Naive thymus-derived CD8-positive, alpha-beta T cell (primary cell): ENCODE measurements around the gene RIMBP2. TPM values are rescaled to one million over a fixed set of nuclear protein-coding genes. Genes with fewer than 3 reads are reported as not detected.
"Not testable (repeated sequence)": the region's sequence is repeated elsewhere in the genome, so short reads cannot be mapped to it uniquely, and the experiment has no call there.

Source experiments
- ATAC-seq, 2 donors: fragments of 150-1000 bp; cut with Tn5 transposase in 1 of 2; sonication (Bioruptor Pico), chemical (Tn5 transposase) in 1 of 2; 1 replicate in 1 of 2; 2 replicates in 1 of 2; pipeline ENCODE4 v1.10.0; 2021; ENCODE audit warnings: mild to moderate bottlenecking in 2 of 2, moderate library complexity in 2 of 2
- POLR2A ChIA-PET: fragments of 350-600 bp; sonication (Branson Sonifier 250); formaldehyde crosslinking; loops from one replicate; lab custom pipeline; 2021; ENCODE audit warnings: antibody characterized with exemption; lab: Charles Lee
- DNase-seq, 10 donors: peaks; one replicate each; pipeline versions ENCODE4 v3.0.0 to v3.0.0-alpha.2; 2020 to 2022
- H3K27ac Mint-ChIP-seq, 10 donors: one replicate each; pipeline ENCODE4 v1.8.0; 2020 to 2022; ENCODE audit warnings: mild to moderate bottlenecking in 10 of 10, mixed read lengths in 10 of 10, moderate library complexity in 4 of 10, inconsistent platforms in 1 of 10
- H3K27me3 Mint-ChIP-seq, 5 donors: one replicate each; pipeline ENCODE4 v1.8.0; 2021 to 2022; ENCODE audit warnings: mixed read lengths in 5 of 5
- H3K36me3 Mint-ChIP-seq, 3 donors: one replicate each; pipeline ENCODE4 v1.8.0; 2020 to 2022; ENCODE audit warnings: mixed read lengths in 3 of 3, mild to moderate bottlenecking in 2 of 3, inconsistent platforms in 1 of 3
- H3K4me1 Mint-ChIP-seq, 4 donors: one replicate each; pipeline ENCODE4 v1.8.0; 2021 to 2022; ENCODE audit warnings: mixed read lengths in 4 of 4
- H3K4me3 Mint-ChIP-seq, 10 donors: one replicate each; pipeline ENCODE4 v1.8.0; 2020 to 2022; ENCODE audit warnings: mild to moderate bottlenecking in 10 of 10, mixed read lengths in 10 of 10, moderate library complexity in 6 of 10, inconsistent platforms in 1 of 10
- H3K9me3 Mint-ChIP-seq, 9 donors: one replicate each; pipeline ENCODE4 v1.8.0; 2020 to 2022; ENCODE audit warnings: mixed read lengths in 9 of 9, mild to moderate bottlenecking in 3 of 9, inconsistent platforms in 1 of 9, moderate library complexity in 1 of 9
- polyA plus RNA-seq, 3 donors: library from polyadenylated mRNA; unstranded; fragments of 300-500 nt; fragmentation: Illumina TruSeq; gene quantifications; one replicate each; pipeline ENCODE4 v1.2.3, GENCODE V29; 2021
- total RNA-seq, 8 experiments: library from RNA in 2 of 8; stranded (reverse) in 2 of 8; gene quantifications; one replicate each; pipeline ENCODE4 v1.2.3 and lab custom pipeline; 2021 to 2026

Gene RIMBP2
- total and polyA plus RNA-seq, 5 experiments from 2014 or later: not detected

GRCh38 chr12:130700492-130701401 is 15.4 kb downstream of the RIMBP2 start:
- ATAC-seq: no peak
- H3K4me1 Mint-ChIP-seq: no peaks in the 10 kb centered on the region
- H3K4me3 Mint-ChIP-seq: no peak overlapping the region
- POLR2A ChIA-PET: no interaction called here
- H3K27ac Mint-ChIP-seq: no peak overlapping the region
- peaks cover 0 to 25% (median 10%) of the 10 kb centered on the region in 5 donors for H3K27me3 Mint-ChIP-seq
- no peak for DNase-seq
- peaks cover 0 to 1% (median 0%) of the 10 kb centered on the region in 9 donors for H3K9me3 Mint-ChIP-seq
- H3K36me3 Mint-ChIP-seq: no peaks in the 10 kb centered on the region

- ATAC-seq (no peak), DNase-seq (no peak)
- Mint-ChIP-seq H3K4me3 (no peak overlapping the region), H3K9me3 (peaks cover 0 to 1% (median 0%) of the 10 kb centered on the region in 9 donors), H3K27me3 (peaks cover 4 to 36% (median 23%) of the 10 kb centered on the region in 5 donors), H3K36me3 (no peaks in the 10 kb centered on the region), H3K27ac (no peak overlapping the region), H3K4me1 (no peaks in the 10 kb centered on the region)
- POLR2A ChIA-PET: no interaction called here
These were observed 18.0 kb downstream of the RIMBP2 start for GRCh38 chr12:130698106-130698505.

- peaks cover 0 to 1% (median 0%) of the 10 kb centered on the region in 9 donors for H3K9me3 Mint-ChIP-seq
- peaks cover 4 to 42% (median 24%) of the 10 kb centered on the region in 5 donors for H3K27me3 Mint-ChIP-seq
- no peaks in the 10 kb centered on the region for H3K4me1 Mint-ChIP-seq
- POLR2A ChIA-PET: no interaction called here
- H3K4me3 Mint-ChIP-seq: no peak overlapping the region
- DNase-seq (no peak), ATAC-seq (no peak)
- no peak overlapping the region for H3K27ac Mint-ChIP-seq
- no peaks in the 10 kb centered on the region for H3K36me3 Mint-ChIP-seq
These were observed 19.6 kb downstream of the RIMBP2 start for GRCh38 chr12:130696379-130697100.

GRCh38 chr12:130695061-130695460 is 21.0 kb downstream of the RIMBP2 start:
- no peaks in the 10 kb centered on the region for H3K4me1 Mint-ChIP-seq
- ATAC-seq (no peak), DNase-seq (peak in 1 of 10 donors; percentile 28)
- H3K4me3 Mint-ChIP-seq: no peak overlapping the region
- no peak overlapping the region for H3K27ac Mint-ChIP-seq
- H3K27me3 Mint-ChIP-seq: peaks cover 4 to 42% (median 24%) of the 10 kb centered on the region in 5 donors
- peaks cover 0 to 1% (median 0%) of the 10 kb centered on the region in 9 donors for H3K9me3 Mint-ChIP-seq
- no peaks in the 10 kb centered on the region for H3K36me3 Mint-ChIP-seq
- POLR2A ChIA-PET: no interaction called here

- ATAC-seq (no peak), DNase-seq (peak in 1 of 10 donors; percentile 44)
- H3K27me3 Mint-ChIP-seq: peaks cover 4 to 41% (median 21%) of the 10 kb centered on the region in 5 donors
- H3K9me3 Mint-ChIP-seq: no peaks in the 10 kb centered on the region
- H3K4me3 Mint-ChIP-seq: no peak overlapping the region
- H3K4me1 Mint-ChIP-seq: no peaks in the 10 kb centered on the region
- no peak overlapping the region for H3K27ac Mint-ChIP-seq
- H3K36me3 Mint-ChIP-seq: no peaks in the 10 kb centered on the region
- POLR2A ChIA-PET: no interaction called here
These were observed 26.4 kb downstream of the RIMBP2 start for GRCh38 chr12:130689408-130690405.

GRCh38 chr12:130688999-130689398 is 27.1 kb downstream of the RIMBP2 start:
- DNase-seq, POLR2A ChIA-PET, H3K36me3 Mint-ChIP-seq, H3K9me3 Mint-ChIP-seq, H3K4me1 Mint-ChIP-seq, H3K4me3 Mint-ChIP-seq, H3K27ac Mint-ChIP-seq, ATAC-seq: not testable (repeated sequence)
- H3K27me3 Mint-ChIP-seq: peaks cover 0 to 40% (median 15%) of the 10 kb centered on the region in 5 donors

GRCh38 chr12:130687796-130688778 is 28.0 kb downstream of the RIMBP2 start:
- Mint-ChIP-seq H3K9me3 (no peaks in the 10 kb centered on the region), H3K27ac (no peak overlapping the region), H3K4me1 (no peaks in the 10 kb centered on the region), H3K36me3 (no peaks in the 10 kb centered on the region), H3K4me3 (no peak overlapping the region), H3K27me3 (peaks cover 0 to 35% (median 12%) of the 10 kb centered on the region in 5 donors)
- ATAC-seq: no peak
- peak in 1 of 10 donors; percentile 40 for DNase-seq
- POLR2A ChIA-PET: no interaction called here

GRCh38 chr12:130687190-130687589 is 28.9 kb downstream of the RIMBP2 start:
- Mint-ChIP-seq H3K9me3 (no peaks in the 10 kb centered on the region), H3K27me3 (peaks cover 3 to 37% (median 10%) of the 10 kb centered on the region in 5 donors), H3K36me3 (no peaks in the 10 kb centered on the region), H3K4me1 (peaks cover 0 to 2% (median 0%) of the 10 kb centered on the region in 4 donors), H3K4me3 (no peak overlapping the region), H3K27ac (peak overlapping the region in 1 of 10 donors; percentile 49)
- POLR2A ChIA-PET: no interaction called here
- DNase-seq (no peak), ATAC-seq (no peak)

- ATAC-seq: no peak
These were observed 29.5 kb downstream of the RIMBP2 start for GRCh38 chr12:130686511-130686991.

GRCh38 chr12:130685850-130686249 is 30.2 kb downstream of the RIMBP2 start:
- H3K27me3 Mint-ChIP-seq: peaks cover 3 to 39% (median 10%) of the 10 kb centered on the region in 5 donors
- H3K9me3 Mint-ChIP-seq: no peaks in the 10 kb centered on the region
- H3K4me3 Mint-ChIP-seq: no peak overlapping the region
- ATAC-seq: no peak
- no peaks in the 10 kb centered on the region for H3K36me3 Mint-ChIP-seq
- peak in 1 of 10 donors; percentile 4 for DNase-seq
- peaks cover 0 to 2% (median 0%) of the 10 kb centered on the region in 4 donors for H3K4me1 Mint-ChIP-seq
- POLR2A ChIA-PET: no interaction called here
- no peak overlapping the region for H3K27ac Mint-ChIP-seq

More at GRCh38 chr12:130686511-130686991, 29.5 kb downstream of the RIMBP2 start:
- no peak overlapping the region for H3K27ac Mint-ChIP-seq
- peaks cover 3 to 39% (median 10%) of the 10 kb centered on the region in 5 donors for H3K27me3 Mint-ChIP-seq
- POLR2A ChIA-PET: no interaction called here
- no peak overlapping the region for H3K4me3 Mint-ChIP-seq
- H3K9me3 Mint-ChIP-seq: no peaks in the 10 kb centered on the region
- DNase-seq: peak in 1 of 10 donors; percentile 22
- no peaks in the 10 kb centered on the region for H3K36me3 Mint-ChIP-seq
- H3K4me1 Mint-ChIP-seq: peaks cover 0 to 2% (median 0%) of the 10 kb centered on the region in 4 donors

GRCh38 chr12:130685250-130685787 is 30.8 kb downstream of the RIMBP2 start:
- H3K36me3 Mint-ChIP-seq: no peaks in the 10 kb centered on the region
- POLR2A ChIA-PET: no interaction called here
- peaks cover 3 to 39% (median 10%) of the 10 kb centered on the region in 5 donors for H3K27me3 Mint-ChIP-seq

More at GRCh38 chr12:130685250-130685787, 30.8 kb downstream of the RIMBP2 start:
- Mint-ChIP-seq H3K27ac (no peak overlapping the region), H3K9me3 (no peaks in the 10 kb centered on the region), H3K4me3 (no peak overlapping the region), H3K4me1 (peaks cover 0 to 2% (median 0%) of the 10 kb centered on the region in 4 donors)
- DNase-seq (no peak), ATAC-seq (no peak)
